Gastrocnemius medialis (tissue), 4 donors: Measurements from ENCODE around the gene SGIP1.

Experiments used
- POLR2A ChIP-seq, 2 donors: fragments of 450-650 bp; IDR thresholded peaks; one replicate each; pipeline ENCODE4 v1.6.1; 2017; ENCODE audit warnings: antibody characterized with exemption in 2 of 2, mild to moderate bottlenecking in 2 of 2, moderate library complexity in 2 of 2
- TF ChIP-seq, protein P1 (sequence below), 5 experiments: fragments of 450-650 bp in 3 of 5; fragments of 200-600 bp in 2 of 5; sonication (generic) in 2 of 5; IDR thresholded peaks in 4 of 5; conservative IDR thresholded peaks in 1 of 5; 1 replicate in 4 of 5; 2 replicates in 1 of 5; pipeline ENCODE4 v1.5.1; 2016 to 2019; ENCODE audit warnings: antibody characterized with exemption in 5 of 5, mild to moderate bottlenecking in 3 of 5, moderate library complexity in 3 of 5

DNA sequence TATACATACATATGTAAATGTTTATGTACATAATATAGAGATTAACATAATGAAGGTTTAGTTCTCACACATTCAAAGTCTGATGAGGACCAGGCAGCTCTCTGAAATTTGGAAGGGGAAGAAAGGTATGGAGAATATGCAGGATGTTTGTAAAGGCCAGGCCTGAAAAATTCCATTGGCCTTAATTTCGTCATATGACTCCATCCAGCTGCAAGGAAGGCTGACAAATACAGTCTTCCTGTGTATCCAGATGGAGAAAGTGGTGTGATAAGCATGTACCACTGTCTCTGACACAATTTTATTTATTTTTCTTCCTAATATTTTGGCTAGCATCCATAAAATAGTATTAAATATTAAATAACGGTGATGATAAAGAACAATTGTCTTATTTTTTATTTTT is 6.3 kb upstream of the SGIP1 start:
- TF ChIP-seq, protein P1, sequence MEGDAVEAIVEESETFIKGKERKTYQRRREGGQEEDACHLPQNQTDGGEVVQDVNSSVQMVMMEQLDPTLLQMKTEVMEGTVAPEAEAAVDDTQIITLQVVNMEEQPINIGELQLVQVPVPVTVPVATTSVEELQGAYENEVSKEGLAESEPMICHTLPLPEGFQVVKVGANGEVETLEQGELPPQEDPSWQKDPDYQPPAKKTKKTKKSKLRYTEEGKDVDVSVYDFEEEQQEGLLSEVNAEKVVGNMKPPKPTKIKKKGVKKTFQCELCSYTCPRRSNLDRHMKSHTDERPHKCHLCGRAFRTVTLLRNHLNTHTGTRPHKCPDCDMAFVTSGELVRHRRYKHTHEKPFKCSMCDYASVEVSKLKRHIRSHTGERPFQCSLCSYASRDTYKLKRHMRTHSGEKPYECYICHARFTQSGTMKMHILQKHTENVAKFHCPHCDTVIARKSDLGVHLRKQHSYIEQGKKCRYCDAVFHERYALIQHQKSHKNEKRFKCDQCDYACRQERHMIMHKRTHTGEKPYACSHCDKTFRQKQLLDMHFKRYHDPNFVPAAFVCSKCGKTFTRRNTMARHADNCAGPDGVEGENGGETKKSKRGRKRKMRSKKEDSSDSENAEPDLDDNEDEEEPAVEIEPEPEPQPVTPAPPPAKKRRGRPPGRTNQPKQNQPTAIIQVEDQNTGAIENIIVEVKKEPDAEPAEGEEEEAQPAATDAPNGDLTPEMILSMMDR (IDR thresholded peaks at IDR 0.05 in 4 of 5, conservative IDR thresholded peaks at IDR 0.05 in 1 of 5), result no peak
- no peak for TF ChIP-seq POLR2A (IDR thresholded peaks at IDR 0.05)
